Measurements from ENCODE around the gene PCNT. TPM values are rescaled to one million over a fixed set of nuclear protein-coding genes. Genes with fewer than 3 reads are reported as not detected.

PCNT gene
- total RNA-seq, 1 experiment from 2014 or later: 39.6 TPM

DNA sequence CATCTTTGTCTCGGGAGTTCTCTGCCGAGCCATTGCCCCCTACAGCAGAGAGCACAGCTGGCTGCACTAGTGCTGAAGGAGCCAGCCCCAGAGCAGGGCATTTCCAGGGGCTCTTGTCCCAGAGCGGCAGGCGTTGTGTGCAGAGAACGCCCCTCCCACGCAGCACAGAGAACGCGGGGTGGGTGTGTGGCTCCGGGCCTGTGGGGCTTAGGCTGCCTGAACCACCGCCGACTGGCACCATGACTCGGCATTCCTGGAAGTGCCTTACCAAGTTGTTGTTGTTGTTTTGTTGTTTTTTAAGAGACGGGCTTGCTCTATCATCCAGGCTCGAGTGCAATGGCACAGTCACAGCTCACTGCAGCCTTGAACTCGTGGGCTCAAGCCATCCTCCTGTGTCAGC, 119.0 kb downstream of the PCNT start:
- H3K36me3 Mint-ChIP-seq (ENCODE audit: insufficient read depth in 1 of 3, low read depth in 3 of 3): peaks cover 39 to 78% (median 76%) of the 10 kb centered on the region in 3 experiments
- Histone ChIP-seq H3K18ac (ENCODE audit: insufficient read length, low read depth, low read length) (no peak overlapping the region), H3K4me1 (ENCODE audit: insufficient read depth, low read length) (no peaks in the 10 kb centered on the region), H4K20me1 (ENCODE audit: control insufficient read depth, insufficient read depth, insufficient read length) (no peaks in the 10 kb centered on the region), H4K8ac (replicated peaks; ENCODE audit: insufficient read length, low read depth, low read length) (no peak overlapping the region), H3K79me1 (ENCODE audit: insufficient read depth, low read depth, low read length, poor library complexity, severe bottlenecking) (no peaks in the 10 kb centered on the region), H3T11ph (ENCODE audit: low read length) (no peak overlapping the region), H3K23ac (ENCODE audit: insufficient read length, low read depth, low read length) (no peak overlapping the region), H2BK20ac (ENCODE audit: low read depth, low read length, poor library complexity, severe bottlenecking) (no peak overlapping the region), H3K9me3 (ENCODE audit: control insufficient read depth, low read depth, low read length) (no peaks in the 10 kb centered on the region), H3K23me2 (ENCODE audit: insufficient read length, low read depth, low read length, poor library complexity, severe bottlenecking) (no peaks in the 10 kb centered on the region), H3K27me3 (ENCODE audit: insufficient read depth, low read length) (no peaks in the 10 kb centered on the region), H3K14ac (ENCODE audit: insufficient read depth, low read length) (no peak overlapping the region), H2BK120ac (ENCODE audit: low read depth, low read length, poor library complexity, severe bottlenecking) (no peak overlapping the region), H2BK5ac (ENCODE audit: insufficient read length, low read length) (no peak overlapping the region), H3K4me2 (ENCODE audit: insufficient read depth, insufficient read length, low read length) (no peak overlapping the region), H3K56ac (ENCODE audit: insufficient read length, low read depth, low read length) (no peak overlapping the region), H3K4ac (ENCODE audit: low read depth, low read length) (no peak overlapping the region), H2AK5ac (ENCODE audit: insufficient read length, low read length) (no peak overlapping the region), H3K9ac (ENCODE audit: extremely low read depth, insufficient read length, low read length) (no peak overlapping the region), H4K91ac (ENCODE audit: insufficient read length, low read depth, low read length) (no peak overlapping the region), H3K27ac (ENCODE audit: insufficient read length, low read depth, low read length) (no peak overlapping the region), H2BK12ac (ENCODE audit: insufficient read length, low read depth, low read length) (no peak overlapping the region), H4K5ac (ENCODE audit: insufficient read length, low read depth, low read length) (no peak overlapping the region), H3K79me2 (ENCODE audit: insufficient read depth, low read length) (no peaks in the 10 kb centered on the region), H2BK15ac (ENCODE audit: low read depth, low read length) (no peak overlapping the region), H2AFZ (ENCODE audit: low read length) (no peak overlapping the region)
- H3K4me1 Mint-ChIP-seq: peaks cover 6 to 7% of the 10 kb centered on the region in 2 experiments
- no peaks in the 10 kb centered on the region for H3K27me3 Mint-ChIP-seq (ENCODE audit: low read depth)
- WGBS (ENCODE audit: extremely low coverage, insufficient read length, low lambda C conversion rate): no CpG with 5 or more reads among the region's 15 CpGs
- H3K9me3 Mint-ChIP-seq: no peaks in the 10 kb centered on the region
- DNase-seq: no peak
- peak overlapping the region; percentile 80 to 85 (median 82); a peak in 4 of 7 replicates for H3K27ac Mint-ChIP-seq
- no peak overlapping the region for H3K4me3 Mint-ChIP-seq
- TF ChIP-seq, protein P1, sequence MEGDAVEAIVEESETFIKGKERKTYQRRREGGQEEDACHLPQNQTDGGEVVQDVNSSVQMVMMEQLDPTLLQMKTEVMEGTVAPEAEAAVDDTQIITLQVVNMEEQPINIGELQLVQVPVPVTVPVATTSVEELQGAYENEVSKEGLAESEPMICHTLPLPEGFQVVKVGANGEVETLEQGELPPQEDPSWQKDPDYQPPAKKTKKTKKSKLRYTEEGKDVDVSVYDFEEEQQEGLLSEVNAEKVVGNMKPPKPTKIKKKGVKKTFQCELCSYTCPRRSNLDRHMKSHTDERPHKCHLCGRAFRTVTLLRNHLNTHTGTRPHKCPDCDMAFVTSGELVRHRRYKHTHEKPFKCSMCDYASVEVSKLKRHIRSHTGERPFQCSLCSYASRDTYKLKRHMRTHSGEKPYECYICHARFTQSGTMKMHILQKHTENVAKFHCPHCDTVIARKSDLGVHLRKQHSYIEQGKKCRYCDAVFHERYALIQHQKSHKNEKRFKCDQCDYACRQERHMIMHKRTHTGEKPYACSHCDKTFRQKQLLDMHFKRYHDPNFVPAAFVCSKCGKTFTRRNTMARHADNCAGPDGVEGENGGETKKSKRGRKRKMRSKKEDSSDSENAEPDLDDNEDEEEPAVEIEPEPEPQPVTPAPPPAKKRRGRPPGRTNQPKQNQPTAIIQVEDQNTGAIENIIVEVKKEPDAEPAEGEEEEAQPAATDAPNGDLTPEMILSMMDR (conservative IDR thresholded peaks at IDR 0.05): no peak

Data from H9 (cell line).